NB4 (cell line): Measurements from ENCODE around the gene CLNS1A.
A peak's percentile ranks its signal among the peaks of the same experiment; 100 is the strongest.
"Not testable (repeated sequence)": the region's sequence is repeated elsewhere in the genome, so short reads cannot be mapped to it uniquely, and the experiment has no call there.

Experiments used
- DNase-seq: peaks from one replicate; pipeline ENCODE4 v3.0.0; 2010; ENCODE audit warnings: low read depth
- H3K4me3 ChIP-seq: one replicate; pipeline ENCODE4 v1.5.1; 2011; ENCODE audit warnings: mild to moderate bottlenecking, low read depth, low read length, moderate library complexity
- CTCF ChIP-seq: IDR thresholded peaks from one replicate; pipeline ENCODE4 v1.5.1; 2012; ENCODE audit warnings: low read depth, low read length
- MAX ChIP-seq: IDR thresholded peaks from 2 replicates; pipeline ENCODE4 v1.6.1; 2011; ENCODE audit warnings: low read depth, low read length
- MYC ChIP-seq: IDR thresholded peaks from 2 replicates; pipeline ENCODE4 v1.6.1; 2011; ENCODE audit warnings: low read depth, low read length
- POLR2A ChIP-seq: IDR thresholded peaks from 2 replicates; pipeline ENCODE4 v1.6.1; 2011; ENCODE audit warnings: mild to moderate bottlenecking; ENCODE audit not compliant: insufficient read length; ENCODE audit errors: extremely low read depth

The CLNS1A gene

GRCh38 chr11:77580712-77581337 lies 56.8 kb downstream of the CLNS1A start:
- TF ChIP-seq MYC = no peak
- no peak for TF ChIP-seq CTCF
- TF ChIP-seq MAX = no peak
- no peak for TF ChIP-seq POLR2A
- no peak overlapping the region for H3K4me3 ChIP-seq
- peak; percentile 62 for DNase-seq

GRCh38 chr11:77575428-77575827 lies 62.2 kb downstream of the CLNS1A start:
- DNase-seq, H3K4me3 ChIP-seq: not testable (repeated sequence)

GRCh38 chr11:77570896-77571295 lies 66.7 kb downstream of the CLNS1A start:
- not testable (repeated sequence) for H3K4me3 ChIP-seq, DNase-seq

GRCh38 chr11:77569676-77570070 lies 67.9 kb downstream of the CLNS1A start:
- DNase-seq = no peak
- no peak overlapping the region for H3K4me3 ChIP-seq
- TF ChIP-seq MYC (no peak), CTCF (no peak), MAX (no peak)

GRCh38 chr11:77568916-77569675 lies 68.5 kb downstream of the CLNS1A start:
- no peak overlapping the region for H3K4me3 ChIP-seq
- no peak for DNase-seq
- TF ChIP-seq MYC (no peak), CTCF (no peak), POLR2A (no peak), MAX (no peak)

GRCh38 chr11:77568306-77568705 lies 69.3 kb downstream of the CLNS1A start:
- no peak overlapping the region for H3K4me3 ChIP-seq
- TF ChIP-seq MYC (no peak), CTCF (no peak), POLR2A (no peak), MAX (no peak)
- no peak for DNase-seq
